HG03460 (cell line): Measurements from ENCODE around the gene SPATA31D1.

Experiments
- ATAC-seq: cut with Tn5 transposase; IDR thresholded peaks from one replicate; pipeline ENCODE4 v1.9.1; 2021; ENCODE audit not compliant: unreplicated experiment

The SPATA31D1 gene

GRCh38 chr9:82020331-82020730 is 31.8 kb downstream of the SPATA31D1 start:
- no peak for ATAC-seq

- no peak for ATAC-seq
These were observed 32.6 kb downstream of the SPATA31D1 start for GRCh38 chr9:82021198-82021597.

DNA sequence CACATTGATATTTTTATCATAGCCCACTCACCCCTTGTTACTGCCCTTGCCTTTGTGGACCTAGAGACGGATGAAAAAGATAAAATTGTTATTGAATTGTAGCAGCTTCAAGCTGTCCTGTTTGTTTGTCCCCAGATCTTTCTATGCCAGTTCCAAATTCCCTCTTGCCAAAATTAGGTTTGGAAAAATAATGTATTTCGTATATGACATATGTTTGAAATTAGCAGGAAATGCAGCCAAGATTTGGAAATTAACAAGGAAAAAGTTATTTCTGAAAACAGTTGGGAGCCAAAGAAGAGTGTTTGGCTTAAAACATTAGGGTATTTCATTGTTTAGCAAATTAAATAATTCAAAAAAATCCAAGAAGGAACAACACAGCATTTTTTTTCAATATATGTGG is 33.5 kb downstream of the SPATA31D1 start:
- no peak for ATAC-seq

GRCh38 chr9:82024908-82025307 is 36.3 kb downstream of the SPATA31D1 start:
- ATAC-seq = no peak

- no peak for ATAC-seq
These were observed 43.1 kb downstream of the SPATA31D1 start for GRCh38 chr9:82031538-82032280.

DNA sequence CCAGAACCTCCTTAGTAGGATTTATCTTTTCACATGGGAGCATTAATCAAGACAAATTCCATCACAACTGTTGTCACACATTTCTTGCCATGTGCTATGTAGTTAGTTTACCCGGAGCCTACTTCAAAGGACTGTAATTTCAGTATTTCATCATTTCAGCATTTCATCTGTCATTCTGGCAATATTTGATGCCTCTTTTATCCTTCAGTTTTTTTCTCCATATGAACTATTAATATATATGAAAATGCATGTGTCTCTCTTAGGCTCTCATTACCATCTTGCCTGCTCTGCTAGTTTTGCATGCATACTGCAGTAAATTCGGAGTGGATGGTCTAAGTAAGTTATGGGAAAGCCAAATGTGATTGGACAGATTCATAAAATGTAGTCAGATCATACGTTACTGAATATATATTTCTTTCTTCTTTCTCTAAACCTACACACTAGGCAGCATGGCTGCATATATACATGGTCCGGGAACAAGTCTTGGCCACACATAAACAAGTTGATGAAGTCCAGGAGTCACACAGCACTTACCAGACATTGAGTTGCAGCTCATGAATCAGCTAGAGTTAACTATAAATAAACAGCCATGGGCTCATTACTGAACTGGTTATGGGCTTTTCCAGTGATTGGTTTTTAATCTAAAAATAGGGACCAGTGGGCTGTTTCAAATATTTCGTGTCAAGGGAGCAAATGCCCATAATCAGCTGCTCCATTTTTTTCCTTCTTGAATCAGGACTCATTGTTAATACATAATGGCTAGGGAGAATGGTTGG is 46.6 kb downstream of the SPATA31D1 start:
- ATAC-seq = no peak

- no peak for ATAC-seq
These were observed 47.5 kb downstream of the SPATA31D1 start for GRCh38 chr9:82036086-82036485.

GRCh38 chr9:82037126-82037525 is 48.6 kb downstream of the SPATA31D1 start:
- no peak for ATAC-seq

DNA sequence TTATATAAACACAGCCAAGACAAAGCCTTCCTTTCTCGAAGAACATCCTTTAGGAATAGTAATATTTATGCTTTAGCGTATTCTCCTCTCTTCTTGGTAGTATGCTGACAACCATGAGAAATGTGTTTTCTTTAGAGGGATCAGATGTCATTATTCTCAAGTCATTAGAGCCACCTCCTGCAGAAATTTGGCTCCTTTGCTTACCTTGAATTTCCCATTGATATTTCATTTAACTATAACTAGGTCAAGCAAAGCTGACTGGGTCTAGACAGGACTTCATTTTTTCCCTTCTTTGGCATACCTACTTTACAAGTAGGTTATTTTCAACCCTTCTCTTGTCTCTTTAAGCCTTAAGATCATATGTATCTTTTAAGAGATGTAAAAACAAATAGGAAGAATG is 50.3 kb downstream of the SPATA31D1 start:
- ATAC-seq = no peak
